SK-N-SH treated with all-trans-retinoic acid at 6 μM for 48 hours (cell line): ENCODE measurements around the gene CAP1.
"Not testable (repeated sequence)": the region's sequence is repeated elsewhere in the genome, so short reads cannot be mapped to it uniquely, and the experiment has no call there.

ENCODE experiments used
- ATAC-seq: fragments of 200-7000 bp; cut with Tn5 transposase; 3 replicates; pipeline ENCODE4 v1.9.1; 2020; ENCODE audit warnings: mild to moderate bottlenecking, moderate library complexity
- ARNTL ChIP-seq: fragments of 450-650 bp; formaldehyde crosslinking; IDR thresholded peaks from 2 replicates; pipeline ENCODE4 v1.5.0; 2020; ENCODE audit warnings: low read depth, mild to moderate bottlenecking, moderate library complexity, borderline replicate concordance
- BACH2 ChIP-seq: fragments of 250-450 bp; sonication (Bioruptor Pico); IDR thresholded peaks from 2 replicates; pipeline ENCODE4 v1.9.0; 2021; ENCODE audit warnings: mild to moderate bottlenecking, borderline replicate concordance
- CSDC2 ChIP-seq: fragments of 250-450 bp; sonication (Bioruptor Pico); IDR thresholded peaks from 2 replicates; pipeline ENCODE4 v1.5.0; 2020; ENCODE audit warnings: mild to moderate bottlenecking, moderate library complexity
- ESRRG ChIP-seq: fragments of 250-450 bp; sonication (Bioruptor Pico); IDR thresholded peaks from 2 replicates; pipeline ENCODE4 v1.6.1; 2021; ENCODE audit warnings: mild to moderate bottlenecking
- GLIS3 ChIP-seq: fragments of 250-450 bp; sonication (Bioruptor Pico); IDR thresholded peaks from 2 replicates; pipeline ENCODE4 v1.5.0; 2020; ENCODE audit warnings: mild to moderate bottlenecking, moderate library complexity
- ISL1 ChIP-seq: fragments of 250-450 bp; sonication (Bioruptor Pico); IDR thresholded peaks from 2 replicates; pipeline ENCODE4 v2.1.2; 2022; ENCODE audit warnings: mild to moderate bottlenecking, moderate library complexity
- PPARA ChIP-seq: fragments of 250-450 bp; sonication (Bioruptor Pico); IDR thresholded peaks from 2 replicates; pipeline ENCODE4 v1.5.0; 2020; ENCODE audit warnings: mild to moderate bottlenecking, borderline replicate concordance
- SNAI2 ChIP-seq: fragments of 250-450 bp; sonication (Bioruptor Pico); IDR thresholded peaks from 2 replicates; pipeline ENCODE4 v1.5.0; 2020; ENCODE audit warnings: mild to moderate bottlenecking, moderate library complexity
- TOX ChIP-seq: fragments of 250-450 bp; sonication (Bioruptor Pico); IDR thresholded peaks from 2 replicates; pipeline ENCODE4 v1.8.0; 2021; ENCODE audit warnings: mild to moderate bottlenecking, moderate library complexity, borderline replicate concordance
- TSHZ2 ChIP-seq: fragments of 250-450 bp; sonication (Bioruptor Pico); IDR thresholded peaks from 2 replicates; pipeline ENCODE4 v1.5.0; 2020; ENCODE audit warnings: mild to moderate bottlenecking, moderate library complexity
- ZC3H10 ChIP-seq: fragments of 250-450 bp; sonication (Bioruptor Pico); IDR thresholded peaks from 2 replicates; pipeline ENCODE4 v1.5.1; 2021; ENCODE audit warnings: mild to moderate bottlenecking, moderate library complexity
- ZFP30 ChIP-seq: fragments of 450-650 bp; formaldehyde crosslinking; IDR thresholded peaks from 2 replicates; pipeline ENCODE4 v1.5.0; 2022; ENCODE audit warnings: mild to moderate bottlenecking, moderate library complexity
- ZNF565 ChIP-seq: fragments of 450-650 bp; formaldehyde crosslinking; conservative IDR thresholded peaks from 2 replicates; pipeline ENCODE4 v1.5.0; 2020; ENCODE audit warnings: low read depth, mild to moderate bottlenecking, moderate library complexity
- ZNF8 ChIP-seq: fragments of 450-650 bp; formaldehyde crosslinking; IDR thresholded peaks from 2 replicates; pipeline ENCODE4 v1.5.0; 2020; ENCODE audit warnings: mild to moderate bottlenecking, moderate library complexity
- TF ChIP-seq, protein P1 (sequence below): fragments of 250-450 bp; sonication (Bioruptor Pico); IDR thresholded peaks from 2 replicates; pipeline ENCODE4 v1.5.1; 2020; ENCODE audit warnings: low read depth, mild to moderate bottlenecking, moderate library complexity
- TF ChIP-seq, protein P2 (sequence below): fragments of 250-450 bp; sonication (Bioruptor Pico); IDR thresholded peaks from 2 replicates; pipeline ENCODE4 v1.8.0; 2020; ENCODE audit warnings: mild to moderate bottlenecking, moderate library complexity, borderline replicate concordance

Gene CAP1

DNA sequence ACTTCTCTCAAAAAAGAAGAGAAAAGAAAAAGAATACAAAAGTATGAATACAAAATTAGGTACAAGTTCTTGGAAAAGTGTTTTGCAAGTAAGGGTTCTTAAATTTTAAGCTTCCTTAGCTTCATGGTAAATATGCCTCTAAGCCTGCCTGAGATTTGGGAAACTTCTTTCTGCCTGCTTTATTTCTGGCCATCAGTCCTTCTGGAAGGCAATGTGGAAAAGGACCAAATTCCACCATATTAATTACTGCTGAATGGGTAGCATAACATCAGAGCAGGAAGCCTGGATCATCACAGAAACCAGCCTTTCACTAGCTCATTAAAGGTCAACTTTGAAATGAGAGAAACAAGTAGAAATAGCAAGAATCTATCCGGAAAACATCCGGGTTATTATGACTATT, 39.1 kb upstream of the CAP1 start:
- TF ChIP-seq, protein P1, sequence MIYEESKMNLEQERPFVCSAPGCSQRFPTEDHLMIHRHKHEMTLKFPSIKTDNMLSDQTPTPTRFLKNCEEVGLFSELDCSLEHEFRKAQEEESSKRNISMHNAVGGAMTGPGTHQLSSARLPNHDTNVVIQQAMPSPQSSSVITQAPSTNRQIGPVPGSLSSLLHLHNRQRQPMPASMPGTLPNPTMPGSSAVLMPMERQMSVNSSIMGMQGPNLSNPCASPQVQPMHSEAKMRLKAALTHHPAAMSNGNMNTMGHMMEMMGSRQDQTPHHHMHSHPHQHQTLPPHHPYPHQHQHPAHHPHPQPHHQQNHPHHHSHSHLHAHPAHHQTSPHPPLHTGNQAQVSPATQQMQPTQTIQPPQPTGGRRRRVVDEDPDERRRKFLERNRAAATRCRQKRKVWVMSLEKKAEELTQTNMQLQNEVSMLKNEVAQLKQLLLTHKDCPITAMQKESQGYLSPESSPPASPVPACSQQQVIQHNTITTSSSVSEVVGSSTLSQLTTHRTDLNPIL (CRISPR knock-in tag): no peak
- TF ChIP-seq TSHZ2 (no peak), SNAI2 (CRISPR knock-in tag) (no peak), TOX (CRISPR knock-in tag) (no peak), PPARA (CRISPR knock-in tag) (no peak), ZFP30 (CRISPR knock-in tag) (no peak), ZNF8 (CRISPR knock-in tag) (no peak), CSDC2 (CRISPR knock-in tag) (no peak)
- no peak for ATAC-seq

GRCh38 chr1:40003156-40004093, 37.1 kb upstream of the CAP1 start:
- no peak for ATAC-seq
- TF ChIP-seq ISL1: no peak
- TF ChIP-seq SNAI2 (CRISPR knock-in tag): no peak
- no peak for TF ChIP-seq ESRRG (CRISPR knock-in tag)
- no peak for TF ChIP-seq TSHZ2
- no peak for TF ChIP-seq CSDC2 (CRISPR knock-in tag)
- TF ChIP-seq GLIS3 (CRISPR knock-in tag): no peak
- no peak for TF ChIP-seq ZNF8 (CRISPR knock-in tag)
- TF ChIP-seq ARNTL (CRISPR knock-in tag): no peak
- TF ChIP-seq TOX (CRISPR knock-in tag): no peak
- TF ChIP-seq, protein P2, sequence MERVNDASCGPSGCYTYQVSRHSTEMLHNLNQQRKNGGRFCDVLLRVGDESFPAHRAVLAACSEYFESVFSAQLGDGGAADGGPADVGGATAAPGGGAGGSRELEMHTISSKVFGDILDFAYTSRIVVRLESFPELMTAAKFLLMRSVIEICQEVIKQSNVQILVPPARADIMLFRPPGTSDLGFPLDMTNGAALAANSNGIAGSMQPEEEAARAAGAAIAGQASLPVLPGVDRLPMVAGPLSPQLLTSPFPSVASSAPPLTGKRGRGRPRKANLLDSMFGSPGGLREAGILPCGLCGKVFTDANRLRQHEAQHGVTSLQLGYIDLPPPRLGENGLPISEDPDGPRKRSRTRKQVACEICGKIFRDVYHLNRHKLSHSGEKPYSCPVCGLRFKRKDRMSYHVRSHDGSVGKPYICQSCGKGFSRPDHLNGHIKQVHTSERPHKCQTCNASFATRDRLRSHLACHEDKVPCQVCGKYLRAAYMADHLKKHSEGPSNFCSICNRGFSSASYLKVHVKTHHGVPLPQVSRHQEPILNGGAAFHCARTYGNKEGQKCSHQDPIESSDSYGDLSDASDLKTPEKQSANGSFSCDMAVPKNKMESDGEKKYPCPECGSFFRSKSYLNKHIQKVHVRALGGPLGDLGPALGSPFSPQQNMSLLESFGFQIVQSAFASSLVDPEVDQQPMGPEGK: no peak
- no peak for TF ChIP-seq BACH2 (CRISPR knock-in tag)
- no peak for TF ChIP-seq ZC3H10
- no peak for TF ChIP-seq PPARA (CRISPR knock-in tag)

DNA sequence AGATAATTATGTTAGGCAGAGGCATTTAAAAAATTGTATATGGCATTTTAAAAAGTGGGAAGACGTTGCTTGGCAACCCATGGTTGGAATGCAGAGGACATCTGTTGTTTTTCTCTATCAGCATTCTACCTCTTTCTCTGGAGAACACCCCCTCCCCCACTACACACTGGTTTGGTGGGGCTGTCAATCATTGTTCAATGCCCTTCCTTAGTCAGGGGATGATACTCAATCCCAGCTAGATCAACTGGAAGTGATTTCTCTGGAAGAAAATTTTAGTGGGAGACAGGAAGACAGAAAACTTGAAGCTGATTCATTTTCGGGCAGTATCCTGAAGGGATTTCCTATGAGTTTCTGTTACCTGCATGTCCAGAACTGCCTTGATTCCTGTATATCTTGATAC, 35.7 kb upstream of the CAP1 start:
- ATAC-seq: peak; percentile 78

DNA sequence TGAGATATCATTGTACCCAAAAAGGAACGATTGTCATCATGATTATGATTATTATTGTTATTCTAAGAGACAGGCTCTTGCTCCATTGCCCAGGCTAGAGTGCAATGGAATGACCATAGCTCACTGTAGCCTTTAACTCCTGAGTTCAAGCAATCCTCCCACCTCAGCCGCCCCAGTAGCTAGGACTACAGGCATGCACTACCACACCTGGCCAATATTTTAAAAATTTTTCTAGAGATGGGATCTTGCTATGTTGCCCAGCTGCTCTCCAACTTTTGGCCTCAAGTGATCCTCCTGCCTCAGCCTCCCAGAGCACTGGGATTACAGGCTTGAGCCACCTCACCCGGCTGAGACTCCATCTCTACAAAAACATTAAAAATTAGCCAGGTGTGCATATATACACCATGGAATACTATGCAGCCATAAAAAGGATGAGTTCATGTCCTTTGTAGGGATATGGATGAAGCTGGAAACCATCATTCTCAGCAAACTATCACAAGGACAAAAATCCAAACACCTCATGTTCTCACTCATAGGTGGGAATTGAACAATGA, 33.0 kb upstream of the CAP1 start:
- ATAC-seq: not testable (repeated sequence)

More for the DNA sequence above, 35.7 kb upstream of the CAP1 start:
- TF ChIP-seq ZNF565 (CRISPR knock-in tag): no peak
- peak; percentile 48; the same call in 1 of the 2 replicates for TF ChIP-seq ISL1
- TF ChIP-seq, all 23 proteins: peak for 1
